NCI-H146 treated with DMSO at 0.1 percent for 48 hours (cell line): ENCODE measurements around the gene LRFN3.
"Not testable (repeated sequence)": the region's sequence is repeated elsewhere in the genome, so short reads cannot be mapped to it uniquely, and the experiment has no call there.

Experiments
- DNase-seq: peaks from one replicate; lab custom pipeline; 2025; ENCODE audit not compliant: unreplicated experiment; lab: John Stamatoyannopoulos, UW

The LRFN3 gene

GRCh38 chr19:35935911-35936737 is at the start of gene LRFN3:
LRFN3 (plus strand) TSS chr19:35936374; CDS start chr19:35939426, 3,052 bp downstream.
- peak; percentile 58 for DNase-seq

- DNase-seq: no peak
Observed at GRCh38 chr19:35887197-35887596, 49.0 kb upstream of the LRFN3 start.

- no peak for DNase-seq
Observed at GRCh38 chr19:35888398-35888797, 47.8 kb upstream of the LRFN3 start.

- no peak for DNase-seq
Observed at GRCh38 chr19:35889370-35890112, 46.6 kb upstream of the LRFN3 start.

- DNase-seq: no peak
Observed at GRCh38 chr19:35890113-35890650, 46.0 kb upstream of the LRFN3 start.

- not testable (repeated sequence) for DNase-seq
Observed at GRCh38 chr19:35891819-35892218, 44.4 kb upstream of the LRFN3 start.

- DNase-seq: no peak
Observed at GRCh38 chr19:35894342-35894741, 41.8 kb upstream of the LRFN3 start.

- DNase-seq: no peak
Observed at GRCh38 chr19:35895911-35896642, 40.1 kb upstream of the LRFN3 start.

- DNase-seq: no peak
Observed at GRCh38 chr19:35896643-35897040, 39.5 kb upstream of the LRFN3 start.

- DNase-seq: no peak
Observed at GRCh38 chr19:35897706-35898451, 38.3 kb upstream of the LRFN3 start.

- DNase-seq: no peak
Observed at GRCh38 chr19:35898499-35898809, 37.7 kb upstream of the LRFN3 start.

- DNase-seq: peak; percentile 43
Observed at GRCh38 chr19:35899547-35900214, 36.5 kb upstream of the LRFN3 start.

- DNase-seq: no peak
Observed at GRCh38 chr19:35901055-35901644, 35.0 kb upstream of the LRFN3 start.

GRCh38 chr19:35901854-35902661 is 34.1 kb upstream of the LRFN3 start, which contains the start of gene HCST:
HCST (plus strand) TSS chr19:35902529; CDS start chr19:35902594, 65 bp downstream.
- no peak for DNase-seq

GRCh38 chr19:35902870-35903475 is 33.2 kb upstream of the LRFN3 start:
- no peak for DNase-seq

- DNase-seq: peak; percentile 72
Observed at GRCh38 chr19:35903550-35904179, 32.5 kb upstream of the LRFN3 start.

- no peak for DNase-seq
Observed at GRCh38 chr19:35904311-35905068, 31.7 kb upstream of the LRFN3 start.
